Tibial nerve (tissue), 4 donors: ENCODE results near the gene SDCCAG8. TPM values are rescaled to one million over a fixed set of nuclear protein-coding genes. Genes with fewer than 3 reads are reported as not detected.

ENCODE experiments used
- DNase-seq, 2 donors: peaks; one replicate each; pipeline ENCODE4 v3.0.0-alpha.2; 2019; ENCODE audit warnings: low spot score in 2 of 2
- H3K27ac ChIP-seq, 4 donors: fragments of 200-600 bp; sonication (generic) in 3 of 4; one replicate each; pipeline ENCODE4 v1.5.1; 2017 to 2019; ENCODE audit warnings: mild to moderate bottlenecking in 1 of 4
- H3K27me3 ChIP-seq, 2 donors: fragments of 200-600 bp; sonication (generic) in 1 of 2; one replicate each; pipeline versions ENCODE4 v1.5.1 to v1.6.0; 2017 to 2019
- H3K36me3 ChIP-seq, 3 donors: fragments of 200-600 bp; sonication (generic); one replicate each; pipeline ENCODE4 v1.5.1; 2018 to 2019
- H3K4me1 ChIP-seq, 4 donors: fragments of 200-600 bp; sonication (generic) in 3 of 4; one replicate each; pipeline ENCODE4 v1.5.1; 2017 to 2019
- H3K4me3 ChIP-seq, 4 donors: fragments of 200-600 bp; sonication (generic) in 3 of 4; one replicate each; pipeline ENCODE4 v1.5.1; 2017 to 2019; ENCODE audit warnings: mild to moderate bottlenecking in 1 of 4, moderate library complexity in 1 of 4
- H3K9me3 ChIP-seq, 4 donors: fragments of 200-600 bp; sonication (generic) in 3 of 4; one replicate each; pipeline ENCODE4 v1.5.1; 2017 to 2019
- CTCF ChIP-seq, 5 experiments: fragments of 200-600 bp in 3 of 5; fragments of 450-650 bp in 2 of 5; sonication (generic) in 3 of 5; IDR thresholded peaks; one replicate each; pipeline ENCODE4 v1.5.1; 2016 to 2019; ENCODE audit warnings: antibody characterized with exemption in 5 of 5, mild to moderate bottlenecking in 3 of 5, moderate library complexity in 2 of 5
- EP300 ChIP-seq, 2 donors: sonication (generic); formaldehyde crosslinking; IDR thresholded peaks; one replicate each; pipeline ENCODE4 v1.6.1; 2017; ENCODE audit warnings: antibody characterized with exemption in 2 of 2, mild to moderate bottlenecking in 1 of 2
- POLR2A ChIP-seq, 2 donors: fragments of 450-650 bp; IDR thresholded peaks; one replicate each; pipeline ENCODE4 v1.6.1; 2017; ENCODE audit warnings: antibody characterized with exemption in 2 of 2, mild to moderate bottlenecking in 2 of 2, moderate library complexity in 2 of 2
- WGBS, 2 donors: methylation state at CpG; one replicate each; pipeline ENCODE4 v1.1.5; 2018; 5-methylcytosine and 5-hydroxymethylcytosine counted together
- total RNA-seq, 4 donors: library from RNA; depleted of rRNA; stranded (reverse); fragments of >200 nt; gene quantifications; one replicate each; pipeline ENCODE4 v1.1.0, GENCODE V29; 2016

Gene SDCCAG8
- total RNA-seq, 4 donors from 2014 or later: 39.0 to 86.5 (median 56.0) TPM

- Histone ChIP-seq H3K4me1 (no peaks in the 10 kb centered on the region), H3K4me3 (no peak overlapping the region), H3K27me3 (no peaks in the 10 kb centered on the region), H3K9me3 (no peaks in the 10 kb centered on the region), H3K36me3 (peaks cover 0 to 28% (median 0%) of the 10 kb centered on the region in 3 donors), H3K27ac (no peak overlapping the region)
- TF ChIP-seq POLR2A (IDR thresholded peaks at IDR 0.05) (no peak), CTCF (IDR thresholded peaks at IDR 0.05) (no peak), EP300 (IDR thresholded peaks at IDR 0.05) (no peak)
- DNase-seq: no peak
- 90 to 96% methylated on average over 5 of the region's 5 CpGs for WGBS, 2 donors
These were observed 209.2 kb downstream of the SDCCAG8 start for GRCh38 chr1:243465081-243465480.

- H3K4me1 ChIP-seq: no peaks in the 10 kb centered on the region
- no peaks in the 10 kb centered on the region for H3K27me3 ChIP-seq
- no peaks in the 10 kb centered on the region for H3K9me3 ChIP-seq
- no peak overlapping the region for H3K27ac ChIP-seq
- WGBS, 2 donors: 66 to 83% methylated on average over 5 of the region's 5 CpGs
- peaks cover 0 to 22% (median 0%) of the 10 kb centered on the region in 3 donors for H3K36me3 ChIP-seq
- DNase-seq: no peak
- no peak overlapping the region for H3K4me3 ChIP-seq
- no peak for TF ChIP-seq POLR2A (IDR thresholded peaks at IDR 0.05)
- TF ChIP-seq EP300 (IDR thresholded peaks at IDR 0.05): no peak
- no peak for TF ChIP-seq CTCF (IDR thresholded peaks at IDR 0.05)
These were observed 209.9 kb downstream of the SDCCAG8 start for GRCh38 chr1:243465738-243466137.

GRCh38 chr1:243469497-243469896 is 213.7 kb downstream of the SDCCAG8 start:
- Histone ChIP-seq H3K36me3 (peaks cover 0 to 4% (median 0%) of the 10 kb centered on the region in 3 donors), H3K27ac (no peak overlapping the region), H3K9me3 (no peaks in the 10 kb centered on the region), H3K4me3 (no peak overlapping the region), H3K27me3 (no peaks in the 10 kb centered on the region), H3K4me1 (peaks cover 0 to 29% (median 3%) of the 10 kb centered on the region in 4 donors)
- 98 to 99% methylated on average over 3 of the region's 3 CpGs for WGBS, 2 donors
- TF ChIP-seq POLR2A (IDR thresholded peaks at IDR 0.05): no peak
- TF ChIP-seq CTCF (IDR thresholded peaks at IDR 0.05): no peak
- no peak for TF ChIP-seq EP300 (IDR thresholded peaks at IDR 0.05)
- no peak for DNase-seq

- TF ChIP-seq POLR2A (IDR thresholded peaks at IDR 0.05): no peak
- TF ChIP-seq EP300 (IDR thresholded peaks at IDR 0.05): no peak
- no peak for TF ChIP-seq CTCF (IDR thresholded peaks at IDR 0.05)
- no peaks in the 10 kb centered on the region for H3K9me3 ChIP-seq
- no peak for DNase-seq
- peaks cover 0 to 29% (median 3%) of the 10 kb centered on the region in 4 donors for H3K4me1 ChIP-seq
- WGBS, 2 donors: 73 to 84% methylated on average over 7 of the region's 7 CpGs
- H3K27me3 ChIP-seq: no peaks in the 10 kb centered on the region
- peaks cover 0 to 11% (median 0%) of the 10 kb centered on the region in 3 donors for H3K36me3 ChIP-seq
- H3K27ac ChIP-seq: no peak overlapping the region
- H3K4me3 ChIP-seq: no peak overlapping the region
These were observed 214.7 kb downstream of the SDCCAG8 start for GRCh38 chr1:243470502-243470901.

DNA sequence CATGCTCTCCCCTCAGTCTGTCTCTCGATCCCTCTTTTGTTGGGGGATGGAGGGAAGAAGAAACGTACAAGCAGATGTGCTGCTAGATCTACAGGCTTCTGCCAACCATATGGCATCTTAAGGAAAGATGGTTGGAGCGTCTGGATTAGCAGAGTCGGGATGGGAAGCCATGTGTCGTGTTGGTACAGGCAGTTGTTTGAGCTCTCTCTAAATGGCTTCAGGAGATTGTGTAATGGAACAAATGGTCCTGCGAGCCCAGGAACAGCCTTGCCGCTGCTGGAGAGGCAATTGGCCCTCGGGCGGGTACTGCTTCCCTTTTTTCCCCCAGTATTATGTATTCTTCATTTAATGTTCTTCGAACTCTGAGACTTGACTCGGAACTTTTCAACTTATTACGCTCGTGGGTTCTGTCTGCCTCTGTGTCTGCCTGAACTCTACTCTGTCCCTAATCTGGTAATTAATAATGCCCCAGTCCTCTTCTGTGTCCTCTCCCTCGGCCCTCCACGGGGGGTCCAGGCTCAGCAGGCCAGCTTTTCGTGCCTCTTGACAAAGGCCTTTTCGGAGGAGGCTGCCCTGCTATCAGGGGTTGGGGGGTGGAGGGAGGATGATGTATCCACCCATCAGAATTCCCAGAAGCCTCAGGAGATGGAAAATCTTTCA is 215.3 kb downstream of the SDCCAG8 start:
- Histone ChIP-seq H3K4me1 (peaks cover 0 to 29% (median 3%) of the 10 kb centered on the region in 4 donors), H3K27ac (no peak overlapping the region), H3K4me3 (no peak overlapping the region), H3K27me3 (no peaks in the 10 kb centered on the region), H3K36me3 (peaks cover 0 to 15% (median 0%) of the 10 kb centered on the region in 3 donors), H3K9me3 (no peaks in the 10 kb centered on the region)
- WGBS, 2 donors: 78 to 82% methylated on average over 17 of the region's 17 CpGs
- no peak for DNase-seq
- no peak for TF ChIP-seq POLR2A (IDR thresholded peaks at IDR 0.05)
- no peak for TF ChIP-seq CTCF (IDR thresholded peaks at IDR 0.05)
- TF ChIP-seq EP300 (IDR thresholded peaks at IDR 0.05): no peak
